ENCODE results near the gene TSC22D4.
A peak's percentile ranks its signal among the peaks of the same experiment; 100 is the strongest.
"Not testable (repeated sequence)": the region's sequence is repeated elsewhere in the genome, so short reads cannot be mapped to it uniquely, and the experiment has no call there.

The TSC22D4 gene

GRCh38 chr7:100478958-100479660, at the start of gene TSC22D4:
Gene TSC22D4 (minus strand): TSS chr7:100479214. CDS start chr7:100478038, 1,176 bp downstream.
- DNase-seq: peak; percentile 86 to 87

- DNase-seq: not testable (repeated sequence)
Observed at GRCh38 chr7:100528108-100528866, 49.3 kb upstream of the TSC22D4 start.

- not testable (repeated sequence) for DNase-seq
Observed at GRCh38 chr7:100523192-100523591, 44.2 kb upstream of the TSC22D4 start.

- not testable (repeated sequence) for DNase-seq
Observed at GRCh38 chr7:100521909-100522593, 43.0 kb upstream of the TSC22D4 start.

GRCh38 chr7:100521076-100521475, 42.1 kb upstream of the TSC22D4 start:
- no peak for DNase-seq

GRCh38 chr7:100520138-100520537, 41.1 kb upstream of the TSC22D4 start:
- no peak for DNase-seq

GRCh38 chr7:100519580-100519979, 40.6 kb upstream of the TSC22D4 start:
- no peak for DNase-seq

GRCh38 chr7:100517305-100517704, 38.3 kb upstream of the TSC22D4 start:
- no peak for DNase-seq

- no peak for DNase-seq
Observed at GRCh38 chr7:100516135-100516812, 37.3 kb upstream of the TSC22D4 start.

GRCh38 chr7:100515072-100515532, 36.1 kb upstream of the TSC22D4 start:
- DNase-seq: no peak

GRCh38 chr7:100513212-100513810, 34.3 kb upstream of the TSC22D4 start:
- DNase-seq: no peak

- DNase-seq: no peak
Observed at GRCh38 chr7:100510437-100511239, 31.6 kb upstream of the TSC22D4 start.

- no peak for DNase-seq
Observed at GRCh38 chr7:100509231-100509630, 30.2 kb upstream of the TSC22D4 start.

- DNase-seq: no peak
Observed at GRCh38 chr7:100506356-100506923, 27.4 kb upstream of the TSC22D4 start.

- DNase-seq: no peak
Observed at GRCh38 chr7:100504887-100505611, 26.0 kb upstream of the TSC22D4 start.

GRCh38 chr7:100504031-100504430, 25.0 kb upstream of the TSC22D4 start:
- DNase-seq: not testable (repeated sequence)

- not testable (repeated sequence) for DNase-seq
Observed at GRCh38 chr7:100500743-100501142, 21.7 kb upstream of the TSC22D4 start.

- no peak for DNase-seq
Observed at GRCh38 chr7:100496509-100496908, 17.5 kb upstream of the TSC22D4 start.

- DNase-seq: peak; percentile 51 to 65
Observed at GRCh38 chr7:100493476-100494264, 14.7 kb upstream of the TSC22D4 start.

Data from stimulated activated CD4-positive, alpha-beta T cell treated with anti-CD3 and anti-CD28 coated beads, Interleukin-2, amount 100 ng/mL, for 48 hours (primary cell).